HepG2 (cell line): Measurements from ENCODE around the gene TRIM10.

ENCODE experiments used
- FOXJ3 ChIP-seq: sonication (generic); formaldehyde crosslinking; IDR thresholded peaks from 2 replicates; pipeline ENCODE4 v1.4.0; 2020; ENCODE audit warnings: missing genetic modification reagents, mild to moderate bottlenecking, borderline replicate concordance
- KIAA2018 ChIP-seq: sonication (generic); formaldehyde crosslinking; IDR thresholded peaks from 2 replicates; pipeline ENCODE4 v1.5.0; 2020; ENCODE audit warnings: mild to moderate bottlenecking, missing genetic modification reagents, borderline replicate concordance
- MIER3 ChIP-seq: IDR thresholded peaks from 2 replicates; pipeline ENCODE4 v1.6.1; 2016; ENCODE audit warnings: missing compliant biosample characterization, borderline replicate concordance
- TFDP2 ChIP-seq: sonication (generic); formaldehyde crosslinking; IDR thresholded peaks from 2 replicates; pipeline ENCODE4 v1.4.0; 2020; ENCODE audit warnings: missing genetic modification reagents
- ZNF263 ChIP-seq: sonication (generic); formaldehyde crosslinking; IDR thresholded peaks from 2 replicates; pipeline ENCODE4 v1.4.0; 2020; ENCODE audit warnings: missing genetic modification reagents
- ZSCAN25 ChIP-seq: sonication (generic); formaldehyde crosslinking; IDR thresholded peaks from 2 replicates; pipeline ENCODE4 v1.8.0; 2022; ENCODE audit warnings: mild to moderate bottlenecking, missing genetic modification reagents

- TF ChIP-seq TFDP2 (CRISPR knock-in tag) (no peak), FOXJ3 (CRISPR knock-in tag) (no peak), KIAA2018 (CRISPR knock-in tag) (no peak), MIER3 (no peak), ZNF263 (CRISPR knock-in tag) (no peak), ZSCAN25 (CRISPR knock-in tag) (no peak)
These were observed 19.1 kb upstream of the TRIM10 start for GRCh38 chr6:30180145-30180544.
